SKM-1 treated with dmso at 0.1 percent for 144 hours (cell line): Measurements from ENCODE around the gene NAT8L.

ENCODE experiments used
- DNase-seq: peaks from one replicate; lab custom pipeline; 2025; ENCODE audit not compliant: unreplicated experiment; lab: John Stamatoyannopoulos, UW

NAT8L gene

GRCh38 chr4:2074588-2074987 lies 15.5 kb downstream of the NAT8L start:
- DNase-seq, result no peak

GRCh38 chr4:2075171-2075986 lies 16.3 kb downstream of the NAT8L start:
- DNase-seq, result no peak

- no peak for DNase-seq
These were observed 17.1 kb downstream of the NAT8L start for GRCh38 chr4:2075987-2076907.

- DNase-seq, result no peak
These were observed 17.9 kb downstream of the NAT8L start for GRCh38 chr4:2076908-2077536.

GRCh38 chr4:2077537-2078460 lies 18.7 kb downstream of the NAT8L start:
- peak; percentile 20 for DNase-seq

- no peak for DNase-seq
These were observed 19.5 kb downstream of the NAT8L start for GRCh38 chr4:2078584-2078983.

GRCh38 chr4:2079006-2079405 lies 19.9 kb downstream of the NAT8L start:
- no peak for DNase-seq

GRCh38 chr4:2079926-2080325 lies 20.8 kb downstream of the NAT8L start:
- DNase-seq, result no peak

- DNase-seq, result no peak
These were observed 21.5 kb downstream of the NAT8L start for GRCh38 chr4:2080429-2081300.

GRCh38 chr4:2081540-2081939 lies 22.4 kb downstream of the NAT8L start:
- DNase-seq, result no peak

GRCh38 chr4:2082118-2082517 lies 23.0 kb downstream of the NAT8L start:
- no peak for DNase-seq

- DNase-seq, result no peak
These were observed 23.5 kb downstream of the NAT8L start for GRCh38 chr4:2082627-2083026.

- no peak for DNase-seq
These were observed 24.1 kb downstream of the NAT8L start for GRCh38 chr4:2083116-2083825.

- no peak for DNase-seq
These were observed 24.7 kb downstream of the NAT8L start for GRCh38 chr4:2083826-2084160.

GRCh38 chr4:2084316-2084715 lies 25.2 kb downstream of the NAT8L start:
- DNase-seq, result no peak

GRCh38 chr4:2085496-2085901 lies 26.4 kb downstream of the NAT8L start:
- no peak for DNase-seq

- no peak for DNase-seq
These were observed 28.0 kb downstream of the NAT8L start for GRCh38 chr4:2087170-2087569.

GRCh38 chr4:2089222-2089621 lies 30.1 kb downstream of the NAT8L start:
- DNase-seq, result no peak

- DNase-seq, result no peak
These were observed 31.5 kb downstream of the NAT8L start for GRCh38 chr4:2090642-2091041.
